PC-3 (cell line): ENCODE results near the gene DYNLT3. TPM values are rescaled to one million over a fixed set of nuclear protein-coding genes. Genes with fewer than 3 reads are reported as not detected.

Experiments used
- ATAC-seq: fragments of 200-7000 bp; cut with Tn5 transposase; 2 replicates; pipeline ENCODE4 v1.9.1; 2020; ENCODE audit warnings: mild to moderate bottlenecking, moderate library complexity
- BruUV-seq: library from RNA; stranded (reverse); fragments of 400-500 nt; replicated peaks from 2 replicates; lab custom pipeline; 2021; lab: Mats Ljungman, UMichigan
- CTCF ChIA-PET: fragments of 300-600 bp; sonication (Branson Sonifier 250); formaldehyde crosslinking; loops from one replicate; lab custom pipeline; 2022; ENCODE audit warnings: antibody characterized with exemption; lab: Charles Lee
- POLR2A ChIA-PET: fragments of 300-600 bp; sonication (Branson Sonifier 250); formaldehyde crosslinking; loops from one replicate; lab custom pipeline; 2022; ENCODE audit warnings: antibody characterized with exemption; ENCODE audit not compliant: unreplicated experiment; lab: Charles Lee
- DNase-seq: peaks from one replicate; pipeline ENCODE4 v3.0.0-alpha.2; 2015
- H2AFZ ChIP-seq: fragments of 300-600 bp; sonication (generic); 2 replicates; pipeline ENCODE4 v1.6.0; 2016; ENCODE audit warnings: antibody characterized with exemption, low read length
- H3F3A ChIP-seq: fragments of 300-600 bp; sonication (generic); one replicate; pipeline ENCODE4 v1.6.0; 2017; ENCODE audit warnings: antibody characterized with exemption, low read length, control low read depth, mild to moderate bottlenecking; ENCODE audit not compliant: unreplicated experiment
- H3K27ac ChIP-seq: fragments of 300-600 bp; sonication (generic); 2 replicates; pipeline ENCODE4 v1.5.1; 2016; ENCODE audit warnings: mild to moderate bottlenecking, low read length
- H3K27me3 ChIP-seq: fragments of 300-600 bp; sonication (generic); 2 replicates; pipeline ENCODE4 v1.6.1; 2016; ENCODE audit warnings: low read length, mixed read lengths
- H3K36me3 ChIP-seq: fragments of 300-600 bp; sonication (generic); 2 replicates; pipeline ENCODE4 v1.6.1; 2016; ENCODE audit warnings: low read depth, mixed run types, low read length, mixed read lengths
- H3K4me1 ChIP-seq: fragments of 300-600 bp; sonication (generic); 2 replicates; pipeline ENCODE4 v1.5.1; 2016; ENCODE audit warnings: low read length; ENCODE audit not compliant: insufficient read depth
- H3K4me2 ChIP-seq: fragments of 300-600 bp; sonication (generic); 2 replicates; pipeline ENCODE4 v1.6.0; 2016; ENCODE audit warnings: low read length
- H3K4me3 ChIP-seq: fragments of 300-600 bp; sonication (generic); 2 replicates; pipeline ENCODE4 v1.5.1; 2016; ENCODE audit warnings: mild to moderate bottlenecking, low read length, mixed read lengths
- H3K79me2 ChIP-seq: fragments of 300-600 bp; sonication (generic); 2 replicates; pipeline ENCODE4 v1.6.1; 2017; ENCODE audit warnings: low read length, mixed read lengths
- H3K9ac ChIP-seq: fragments of 300-600 bp; sonication (generic); 2 replicates; pipeline ENCODE4 v1.6.0; 2016; ENCODE audit warnings: mild to moderate bottlenecking, low read length
- H3K9me2 ChIP-seq: fragments of 300-600 bp; sonication (generic); replicated peaks from 2 replicates; pipeline ENCODE4 v1.6.1; 2016; ENCODE audit warnings: mixed run types, low read length, mixed read lengths
- H3K9me3 ChIP-seq: fragments of 300-600 bp; sonication (generic); 2 replicates; pipeline ENCODE4 v1.6.1; 2016; ENCODE audit warnings: low read length, mixed read lengths
- H4K20me1 ChIP-seq: fragments of 300-600 bp; sonication (generic); 2 replicates; pipeline ENCODE4 v1.6.1; 2016; ENCODE audit warnings: low read length, mixed read lengths
- CTCF ChIP-seq: fragments of 300-600 bp; sonication (generic); conservative IDR thresholded peaks from 2 replicates; pipeline ENCODE4 v1.5.1; 2017; ENCODE audit warnings: antibody characterized with exemption, low read depth, mild to moderate bottlenecking, low read length
- EZH2 ChIP-seq: fragments of 300-600 bp; sonication (generic); IDR thresholded peaks from one replicate; pipeline ENCODE4 v1.6.1; 2017; ENCODE audit warnings: antibody characterized with exemption, mild to moderate bottlenecking, low read length; ENCODE audit not compliant: unreplicated experiment
- EZH2phosphoT487 ChIP-seq: fragments of 300-600 bp; sonication (generic); IDR thresholded peaks from 2 replicates; pipeline ENCODE4 v1.6.1; 2018; ENCODE audit warnings: mild to moderate bottlenecking, antibody characterized with exemption, low read length, borderline replicate concordance
- intact Hi-C: fragments of 100-400 bp; cut with micrococcal nuclease; formaldehyde crosslinking; loops from 2 replicates; pipeline ENCODE4 v1.9.0; 2023
- total RNA-seq: library from RNA; depleted of rRNA; stranded (reverse); fragments of >200 nt; gene quantifications from 2 replicates; pipeline ENCODE4 v1.2.3, GENCODE V29; 2014

Gene DYNLT3
- total RNA-seq, 1 experiment from 2014 or later = 44.0 TPM

GRCh38 chrX:37860721-37861120 is 13.3 kb upstream of the DYNLT3 start:
- H3K27me3 ChIP-seq = no peaks in the 10 kb centered on the region
- intact Hi-C loops = no loop called here

GRCh38 chrX:37854748-37855147 is 7.4 kb upstream of the DYNLT3 start:
- ChIA-PET POLR2A (no interaction called here), CTCF (no interaction called here)
- Histone ChIP-seq H3K4me1 (peaks cover 13% of the 10 kb centered on the region), H3K27ac (peak overlapping the region; percentile 54), H4K20me1 (no peaks in the 10 kb centered on the region), H3K9me2 (no peaks in the 10 kb centered on the region), H3F3A (no peaks in the 10 kb centered on the region), H3K27me3 (no peaks in the 10 kb centered on the region), H3K4me2 (0 out of 2 replicates have a peak overlapping the region, but pooled peaks have one; percentile 13), H3K4me3 (no peak overlapping the region), H3K79me2 (no peaks in the 10 kb centered on the region), H3K9ac (no peak overlapping the region), H3K36me3 (no peaks in the 10 kb centered on the region), H2AFZ (no peak overlapping the region), H3K9me3 (no peaks in the 10 kb centered on the region)
- no TSS peak for BruUV-seq
- TF ChIP-seq EZH2phosphoT487 (no peak), EZH2 (no peak), CTCF (no peak)
- DNase-seq (no peak), ATAC-seq (no peak)
- intact Hi-C loops = no loop called here

More at GRCh38 chrX:37860721-37861120, 13.3 kb upstream of the DYNLT3 start:
- Histone ChIP-seq H2AFZ (no peak overlapping the region), H4K20me1 (no peaks in the 10 kb centered on the region), H3K9ac (no peak overlapping the region), H3K4me2 (no peak overlapping the region), H3K4me3 (no peak overlapping the region), H3K9me3 (no peaks in the 10 kb centered on the region), H3K9me2 (no peaks in the 10 kb centered on the region), H3K27ac (no peak overlapping the region), H3K36me3 (no peaks in the 10 kb centered on the region), H3K4me1 (no peaks in the 10 kb centered on the region), H3K79me2 (no peaks in the 10 kb centered on the region), H3F3A (no peaks in the 10 kb centered on the region)
- no peak for DNase-seq
- ATAC-seq = no peak
- CTCF ChIA-PET = no interaction called here
- POLR2A ChIA-PET = no interaction called here
- TF ChIP-seq EZH2phosphoT487 (no peak), EZH2 (no peak), CTCF (no peak)
- BruUV-seq = no TSS peak

- peak overlapping the region; percentile 54 for H3K27ac ChIP-seq
- no peaks in the 10 kb centered on the region for H3K79me2 ChIP-seq
- intact Hi-C loops = no loop called here
- H3K4me2 ChIP-seq = 0 out of 2 replicates have a peak overlapping the region, but pooled peaks have one; percentile 13
- no peak overlapping the region for H2AFZ ChIP-seq
- no peaks in the 10 kb centered on the region for H3F3A ChIP-seq
- no peaks in the 10 kb centered on the region for H3K9me2 ChIP-seq
- ChIA-PET CTCF (no interaction called here), POLR2A (no interaction called here)
- no peaks in the 10 kb centered on the region for H4K20me1 ChIP-seq
- no peaks in the 10 kb centered on the region for H3K36me3 ChIP-seq
- H3K4me1 ChIP-seq = peaks cover 13% of the 10 kb centered on the region
- no peak overlapping the region for H3K4me3 ChIP-seq
- DNase-seq = peak; percentile 64
- TF ChIP-seq EZH2 (no peak), EZH2phosphoT487 (no peak), CTCF (no peak)
- no TSS peak for BruUV-seq
- no peaks in the 10 kb centered on the region for H3K27me3 ChIP-seq
- H3K9me3 ChIP-seq = no peaks in the 10 kb centered on the region
- H3K9ac ChIP-seq = no peak overlapping the region
- ATAC-seq = peak; percentile 73
Measured at GRCh38 chrX:37854148-37854547, 6.8 kb upstream of the DYNLT3 start.
